PC-3 (cell line): ENCODE data around the gene PPBP. TPM values are rescaled to one million over a fixed set of nuclear protein-coding genes. Genes with fewer than 3 reads are reported as not detected.
A peak's percentile ranks its signal among the peaks of the same experiment; 100 is the strongest.
"Not testable (repeated sequence)": the region's sequence is repeated elsewhere in the genome, so short reads cannot be mapped to it uniquely, and the experiment has no call there.

Source experiments
- ATAC-seq: fragments of 200-7000 bp; cut with Tn5 transposase; 2 replicates; pipeline ENCODE4 v1.9.1; 2020; ENCODE audit warnings: mild to moderate bottlenecking, moderate library complexity
- BruUV-seq: library from RNA; stranded (reverse); fragments of 400-500 nt; replicated peaks from 2 replicates; lab custom pipeline; 2021; lab: Mats Ljungman, UMichigan
- CTCF ChIA-PET: fragments of 300-600 bp; sonication (Branson Sonifier 250); formaldehyde crosslinking; loops from one replicate; lab custom pipeline; 2022; ENCODE audit warnings: antibody characterized with exemption; lab: Charles Lee
- POLR2A ChIA-PET: fragments of 300-600 bp; sonication (Branson Sonifier 250); formaldehyde crosslinking; loops from one replicate; lab custom pipeline; 2022; ENCODE audit warnings: antibody characterized with exemption; ENCODE audit not compliant: unreplicated experiment; lab: Charles Lee
- DNase-seq: peaks from one replicate; pipeline ENCODE4 v3.0.0-alpha.2; 2015
- H2AFZ ChIP-seq: fragments of 300-600 bp; sonication (generic); 2 replicates; pipeline ENCODE4 v1.6.0; 2016; ENCODE audit warnings: antibody characterized with exemption, low read length
- H3F3A ChIP-seq: fragments of 300-600 bp; sonication (generic); one replicate; pipeline ENCODE4 v1.6.0; 2017; ENCODE audit warnings: antibody characterized with exemption, low read length, control low read depth, mild to moderate bottlenecking; ENCODE audit not compliant: unreplicated experiment
- H3K27ac ChIP-seq: fragments of 300-600 bp; sonication (generic); 2 replicates; pipeline ENCODE4 v1.5.1; 2016; ENCODE audit warnings: mild to moderate bottlenecking, low read length
- H3K27me3 ChIP-seq: fragments of 300-600 bp; sonication (generic); 2 replicates; pipeline ENCODE4 v1.6.1; 2016; ENCODE audit warnings: low read length, mixed read lengths
- H3K36me3 ChIP-seq: fragments of 300-600 bp; sonication (generic); 2 replicates; pipeline ENCODE4 v1.6.1; 2016; ENCODE audit warnings: low read depth, mixed run types, low read length, mixed read lengths
- H3K4me1 ChIP-seq: fragments of 300-600 bp; sonication (generic); 2 replicates; pipeline ENCODE4 v1.5.1; 2016; ENCODE audit warnings: low read length; ENCODE audit not compliant: insufficient read depth
- H3K4me2 ChIP-seq: fragments of 300-600 bp; sonication (generic); 2 replicates; pipeline ENCODE4 v1.6.0; 2016; ENCODE audit warnings: low read length
- H3K4me3 ChIP-seq: fragments of 300-600 bp; sonication (generic); 2 replicates; pipeline ENCODE4 v1.5.1; 2016; ENCODE audit warnings: mild to moderate bottlenecking, low read length, mixed read lengths
- H3K79me2 ChIP-seq: fragments of 300-600 bp; sonication (generic); 2 replicates; pipeline ENCODE4 v1.6.1; 2017; ENCODE audit warnings: low read length, mixed read lengths
- H3K9ac ChIP-seq: fragments of 300-600 bp; sonication (generic); 2 replicates; pipeline ENCODE4 v1.6.0; 2016; ENCODE audit warnings: mild to moderate bottlenecking, low read length
- H3K9me2 ChIP-seq: fragments of 300-600 bp; sonication (generic); replicated peaks from 2 replicates; pipeline ENCODE4 v1.6.1; 2016; ENCODE audit warnings: mixed run types, low read length, mixed read lengths
- H3K9me3 ChIP-seq: fragments of 300-600 bp; sonication (generic); 2 replicates; pipeline ENCODE4 v1.6.1; 2016; ENCODE audit warnings: low read length, mixed read lengths
- H4K20me1 ChIP-seq: fragments of 300-600 bp; sonication (generic); 2 replicates; pipeline ENCODE4 v1.6.1; 2016; ENCODE audit warnings: low read length, mixed read lengths
- CTCF ChIP-seq: fragments of 300-600 bp; sonication (generic); conservative IDR thresholded peaks from 2 replicates; pipeline ENCODE4 v1.5.1; 2017; ENCODE audit warnings: antibody characterized with exemption, low read depth, mild to moderate bottlenecking, low read length
- EZH2 ChIP-seq: fragments of 300-600 bp; sonication (generic); IDR thresholded peaks from one replicate; pipeline ENCODE4 v1.6.1; 2017; ENCODE audit warnings: antibody characterized with exemption, mild to moderate bottlenecking, low read length; ENCODE audit not compliant: unreplicated experiment
- EZH2phosphoT487 ChIP-seq: fragments of 300-600 bp; sonication (generic); IDR thresholded peaks from 2 replicates; pipeline ENCODE4 v1.6.1; 2018; ENCODE audit warnings: mild to moderate bottlenecking, antibody characterized with exemption, low read length, borderline replicate concordance
- intact Hi-C: fragments of 100-400 bp; cut with micrococcal nuclease; formaldehyde crosslinking; loops from 2 replicates; pipeline ENCODE4 v1.9.0; 2023
- total RNA-seq: library from RNA; depleted of rRNA; stranded (reverse); fragments of >200 nt; gene quantifications from 2 replicates; pipeline ENCODE4 v1.2.3, GENCODE V29; 2014

Gene PPBP
- total RNA-seq, 1 experiment from 2014 or later: not detected

- intact Hi-C loops: no loop called here
- Histone ChIP-seq H3K27me3 (no peaks in the 10 kb centered on the region), H2AFZ (no peak overlapping the region), H3K9me3 (no peaks in the 10 kb centered on the region), H3K4me2 (no peak overlapping the region), H3K9ac (no peak overlapping the region), H3K79me2 (no peaks in the 10 kb centered on the region), H3K36me3 (no peaks in the 10 kb centered on the region), H3K9me2 (no peaks in the 10 kb centered on the region), H3K4me3 (no peak overlapping the region), H3K4me1 (peaks cover 21% of the 10 kb centered on the region), H3K27ac (peak overlapping the region; percentile 44), H4K20me1 (no peaks in the 10 kb centered on the region), H3F3A (no peaks in the 10 kb centered on the region)
- ChIA-PET CTCF (no interaction called here), POLR2A (no interaction called here)
- peak; percentile 70 for DNase-seq
- no peak for TF ChIP-seq EZH2phosphoT487
- TF ChIP-seq EZH2: no peak
- TF ChIP-seq CTCF: no peak
- BruUV-seq: no TSS peak
- peak; percentile 70 for ATAC-seq
These were observed 3.1 kb downstream of the PPBP start for GRCh38 chr4:73984736-73985527.

- ATAC-seq, H3K9ac ChIP-seq, H3F3A ChIP-seq, H3K36me3 ChIP-seq, H3K4me3 ChIP-seq, DNase-seq, CTCF ChIA-PET, BruUV-seq, H3K9me3 ChIP-seq, H3K27me3 ChIP-seq, H4K20me1 ChIP-seq, intact Hi-C loops, POLR2A ChIA-PET, H3K4me2 ChIP-seq, H3K79me2 ChIP-seq, H3K27ac ChIP-seq, H3K9me2 ChIP-seq: not testable (repeated sequence)
- H2AFZ ChIP-seq: peak overlapping the region; percentile 43; the same call in 1 of the 2 replicates
- H3K4me1 ChIP-seq: peaks cover 40% of the 10 kb centered on the region
These were observed 6.8 kb downstream of the PPBP start for GRCh38 chr4:73981175-73981574.

- TF ChIP-seq EZH2: no peak
- no peak for TF ChIP-seq CTCF
- no peak for TF ChIP-seq EZH2phosphoT487
- no peaks in the 10 kb centered on the region for H3K9me2 ChIP-seq
- no peaks in the 10 kb centered on the region for H3K36me3 ChIP-seq
- H3K4me3 ChIP-seq: no peak overlapping the region
- H3F3A ChIP-seq: no peaks in the 10 kb centered on the region
- no peaks in the 10 kb centered on the region for H3K27me3 ChIP-seq
- H3K9ac ChIP-seq: peak overlapping the region; percentile 77
- peak overlapping the region; percentile 40 for H3K4me2 ChIP-seq
- DNase-seq (no peak), ATAC-seq (no peak)
- peaks cover 35% of the 10 kb centered on the region for H3K4me1 ChIP-seq
- no peaks in the 10 kb centered on the region for H3K9me3 ChIP-seq
- CTCF ChIA-PET: no interaction called here
- no TSS peak for BruUV-seq
- no peaks in the 10 kb centered on the region for H4K20me1 ChIP-seq
- intact Hi-C loops: loop anchor here (1.0 kb wide), 1 partner anchor 136 kb away; no protein-coding TSS in a partner anchor
- peak overlapping the region; percentile 94 for H3K27ac ChIP-seq
- POLR2A ChIA-PET: interaction anchor here (0.6 to 0.7 kb wide), 2 partner anchors 130 to 142 kb away, joined by 3 read pairs; no protein-coding TSS in a partner anchor
- H3K79me2 ChIP-seq: no peaks in the 10 kb centered on the region
- H2AFZ ChIP-seq: peak overlapping the region; percentile 35; the same call in 1 of the 2 replicates
These were observed 8.5 kb downstream of the PPBP start for GRCh38 chr4:73979407-73979957.
